H4 (cell line): Measurements from ENCODE around the gene JDP2. TPM values are rescaled to one million over a fixed set of nuclear protein-coding genes. Genes with fewer than 3 reads are reported as not detected.

ENCODE experiments used
- DNase-seq: peaks from one replicate; pipeline ENCODE4 v3.0.0-alpha.2; 2015; ENCODE audit warnings: low spot score
- total RNA-seq: library from RNA; depleted of rRNA; stranded (reverse); fragments of >200 nt; shearing (Covaris generic); gene quantifications from 2 replicates; pipeline ENCODE4 v1.2.3, GENCODE V29; 2014; rRNA removed

JDP2 gene
- total RNA-seq, 1 experiment from 2014 or later: 31.9 TPM

- DNase-seq: no peak
These were observed 87.1 kb downstream of the JDP2 start for GRCh38 chr14:75514673-75515628.

- no peak for DNase-seq
These were observed 87.8 kb downstream of the JDP2 start for GRCh38 chr14:75515629-75515996.

GRCh38 chr14:75518625-75519024 lies 90.8 kb downstream of the JDP2 start:
- DNase-seq: no peak

- no peak for DNase-seq
These were observed 91.6 kb downstream of the JDP2 start for GRCh38 chr14:75519394-75519793.

- no peak for DNase-seq
These were observed 92.3 kb downstream of the JDP2 start for GRCh38 chr14:75519826-75520728.

- no peak for DNase-seq
These were observed 93.0 kb downstream of the JDP2 start for GRCh38 chr14:75520852-75521251.

GRCh38 chr14:75521415-75522199 lies 93.8 kb downstream of the JDP2 start:
- DNase-seq: no peak

GRCh38 chr14:75522224-75522982 lies 94.6 kb downstream of the JDP2 start, which contains the start of gene BATF:
BATF (plus strand) TSS chr14:75522469; CDS start chr14:75522683, 214 bp downstream.
- no peak for DNase-seq

GRCh38 chr14:75522983-75523318 lies 95.1 kb downstream of the JDP2 start:
- DNase-seq: no peak

Other genes starting within 250 kb of the JDP2 start
- 21.5 and 22.0 TPM in 2 replicates for gene FOS, start 149.2 kb upstream of the JDP2 start, total RNA-seq
- not detected in 2 replicates for gene BATF, start 94.4 kb downstream of the JDP2 start, total RNA-seq
- gene FLVCR2, start 150.6 kb downstream of the JDP2 start, total RNA-seq: 0.79 and 0.99 TPM in 2 replicates
- gene ERG28, start 232.9 kb downstream of the JDP2 start, total RNA-seq: 15.2 and 21.6 TPM in 2 replicates
- 10.5 and 16.1 TPM in 2 replicates for gene TTLL5, start 233.2 kb downstream of the JDP2 start, total RNA-seq